HG03025 (cell line): Measurements from ENCODE around the gene CSF1R.
A peak's percentile ranks its signal among the peaks of the same experiment; 100 is the strongest.

ENCODE experiments used
- ATAC-seq: cut with Tn5 transposase; IDR thresholded peaks from one replicate; pipeline ENCODE4 v1.9.1; 2021; ENCODE audit warnings: mild to moderate bottlenecking, moderate library complexity; ENCODE audit not compliant: unreplicated experiment, low FRiP score

Gene CSF1R

GRCh38 chr5:150085950-150086715 is at the start of gene CSF1R:
CSF1R (minus strand) TSS chr5:150086554; CDS start chr5:150086427, 127 bp downstream.
- no peak for ATAC-seq

- no peak for ATAC-seq
These were observed 49.4 kb upstream of the CSF1R start for GRCh38 chr5:150135557-150136304.

- ATAC-seq = no peak
These were observed 47.8 kb upstream of the CSF1R start for GRCh38 chr5:150134198-150134588.

- no peak for ATAC-seq
These were observed 47.3 kb upstream of the CSF1R start for GRCh38 chr5:150133581-150134197.

GRCh38 chr5:150132740-150133139 is 46.4 kb upstream of the CSF1R start:
- no peak for ATAC-seq

- no peak for ATAC-seq
These were observed 45.8 kb upstream of the CSF1R start for GRCh38 chr5:150131978-150132694.

- ATAC-seq = no peak
These were observed 45.1 kb upstream of the CSF1R start for GRCh38 chr5:150131461-150131860.

GRCh38 chr5:150130493-150130922 is 44.2 kb upstream of the CSF1R start:
- ATAC-seq = no peak

GRCh38 chr5:150129813-150130492 is 43.6 kb upstream of the CSF1R start:
- ATAC-seq = no peak

- no peak for ATAC-seq
These were observed 43.1 kb upstream of the CSF1R start for GRCh38 chr5:150129454-150129812.

- no peak for ATAC-seq
These were observed 40.5 kb upstream of the CSF1R start for GRCh38 chr5:150126921-150127265.

- ATAC-seq = no peak
These were observed 40.0 kb upstream of the CSF1R start for GRCh38 chr5:150126199-150126920.

GRCh38 chr5:150125334-150125733 is 39.0 kb upstream of the CSF1R start:
- no peak for ATAC-seq

- no peak for ATAC-seq
These were observed 38.2 kb upstream of the CSF1R start for GRCh38 chr5:150124596-150124995.

GRCh38 chr5:150124111-150124557 is 37.8 kb upstream of the CSF1R start:
- ATAC-seq = no peak

- no peak for ATAC-seq
These were observed 37.2 kb upstream of the CSF1R start for GRCh38 chr5:150123542-150123941.

- ATAC-seq = no peak
These were observed 36.5 kb upstream of the CSF1R start for GRCh38 chr5:150122536-150123481.

GRCh38 chr5:150122158-150122510 is 35.8 kb upstream of the CSF1R start:
- ATAC-seq = peak; percentile 75
